Glutamatergic neuron (in vitro differentiated cells): Measurements from ENCODE around the gene LYVE1. TPM values are rescaled to one million over a fixed set of nuclear protein-coding genes. Genes with fewer than 3 reads are reported as not detected.
A peak's percentile ranks its signal among the peaks of the same experiment; 100 is the strongest.

ENCODE experiments used
- DNase-seq: peaks from one replicate; pipeline ENCODE4 v3.0.0; 2022
- H3K27ac Mint-ChIP-seq: one replicate; pipeline ENCODE4 v1.8.0; 2020; ENCODE audit warnings: mild to moderate bottlenecking, mixed read lengths, inconsistent platforms; ENCODE audit not compliant: unreplicated experiment
- H3K27me3 Mint-ChIP-seq: one replicate; pipeline ENCODE4 v1.8.0; 2020; ENCODE audit warnings: mild to moderate bottlenecking, moderate library complexity, mixed read lengths, inconsistent platforms; ENCODE audit not compliant: unreplicated experiment
- H3K36me3 Mint-ChIP-seq: one replicate; pipeline ENCODE4 v1.8.0; 2020; ENCODE audit warnings: mild to moderate bottlenecking, mixed read lengths, inconsistent platforms; ENCODE audit not compliant: unreplicated experiment
- H3K4me1 Mint-ChIP-seq: one replicate; pipeline ENCODE4 v1.8.0; 2020; ENCODE audit warnings: mild to moderate bottlenecking, low read depth, mixed read lengths, inconsistent platforms; ENCODE audit not compliant: unreplicated experiment
- H3K4me3 Mint-ChIP-seq: one replicate; pipeline ENCODE4 v1.8.0; 2020; ENCODE audit warnings: mild to moderate bottlenecking, mixed read lengths, inconsistent platforms; ENCODE audit not compliant: unreplicated experiment
- H3K9me3 Mint-ChIP-seq: one replicate; pipeline ENCODE4 v1.8.0; 2020; ENCODE audit warnings: mild to moderate bottlenecking, moderate library complexity, mixed read lengths, inconsistent platforms; ENCODE audit not compliant: unreplicated experiment
- total RNA-seq: library from RNA; stranded (reverse); fragmentation: NEBNext Ultra II Directional; extraction: Animal tissue kit (Norgen Biotek cat#: 25700); gene quantifications from one replicate; pipeline ENCODE4 v1.2.1, GENCODE V29; 2021; ENCODE audit not compliant: unreplicated experiment
- TF ChIP-seq, protein P1 (sequence below): fragments of 200-600 bp; sonication (generic); IDR thresholded peaks from one replicate; pipeline ENCODE4 v1.5.0; 2021; ENCODE audit not compliant: partially characterized antibody, unreplicated experiment

LYVE1 gene
- total RNA-seq, 1 donor from 2014 or later: not detected

- Mint-ChIP-seq H3K27ac (no peak overlapping the region), H3K9me3 (peaks cover 6% of the 10 kb centered on the region), H3K27me3 (peaks cover 2% of the 10 kb centered on the region), H3K4me3 (no peak overlapping the region), H3K36me3 (no peaks in the 10 kb centered on the region), H3K4me1 (peaks cover 8% of the 10 kb centered on the region)
- TF ChIP-seq, protein P1, sequence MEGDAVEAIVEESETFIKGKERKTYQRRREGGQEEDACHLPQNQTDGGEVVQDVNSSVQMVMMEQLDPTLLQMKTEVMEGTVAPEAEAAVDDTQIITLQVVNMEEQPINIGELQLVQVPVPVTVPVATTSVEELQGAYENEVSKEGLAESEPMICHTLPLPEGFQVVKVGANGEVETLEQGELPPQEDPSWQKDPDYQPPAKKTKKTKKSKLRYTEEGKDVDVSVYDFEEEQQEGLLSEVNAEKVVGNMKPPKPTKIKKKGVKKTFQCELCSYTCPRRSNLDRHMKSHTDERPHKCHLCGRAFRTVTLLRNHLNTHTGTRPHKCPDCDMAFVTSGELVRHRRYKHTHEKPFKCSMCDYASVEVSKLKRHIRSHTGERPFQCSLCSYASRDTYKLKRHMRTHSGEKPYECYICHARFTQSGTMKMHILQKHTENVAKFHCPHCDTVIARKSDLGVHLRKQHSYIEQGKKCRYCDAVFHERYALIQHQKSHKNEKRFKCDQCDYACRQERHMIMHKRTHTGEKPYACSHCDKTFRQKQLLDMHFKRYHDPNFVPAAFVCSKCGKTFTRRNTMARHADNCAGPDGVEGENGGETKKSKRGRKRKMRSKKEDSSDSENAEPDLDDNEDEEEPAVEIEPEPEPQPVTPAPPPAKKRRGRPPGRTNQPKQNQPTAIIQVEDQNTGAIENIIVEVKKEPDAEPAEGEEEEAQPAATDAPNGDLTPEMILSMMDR: no peak
- no peak for DNase-seq
Measured at GRCh38 chr11:10543782-10544181, 24.7 kb downstream of the LYVE1 start.

GRCh38 chr11:10542776-10543175 is 25.7 kb downstream of the LYVE1 start:
- Mint-ChIP-seq H3K27ac (no peak overlapping the region), H3K27me3 (no peaks in the 10 kb centered on the region), H3K4me1 (peaks cover 8% of the 10 kb centered on the region), H3K36me3 (no peaks in the 10 kb centered on the region), H3K4me3 (no peak overlapping the region), H3K9me3 (peaks cover 6% of the 10 kb centered on the region)
- no peak for DNase-seq
- TF ChIP-seq, protein P1: no peak

- peaks cover 6% of the 10 kb centered on the region for H3K9me3 Mint-ChIP-seq
- peak overlapping the region; percentile 94 for H3K27ac Mint-ChIP-seq
- peaks cover 8% of the 10 kb centered on the region for H3K4me1 Mint-ChIP-seq
- H3K36me3 Mint-ChIP-seq: no peaks in the 10 kb centered on the region
- peak overlapping the region; percentile 79 for H3K4me3 Mint-ChIP-seq
- no peak for DNase-seq
- H3K27me3 Mint-ChIP-seq: no peaks in the 10 kb centered on the region
- TF ChIP-seq, protein P1: no peak
Measured at GRCh38 chr11:10541561-10541930, 26.9 kb downstream of the LYVE1 start.

- Mint-ChIP-seq H3K27me3 (no peaks in the 10 kb centered on the region), H3K4me1 (peaks cover 8% of the 10 kb centered on the region), H3K4me3 (peak within 1 kb of the TSS; percentile 79), H3K27ac (peak within 1 kb of the TSS; percentile 94), H3K9me3 (peaks cover 6% of the 10 kb centered on the region), H3K36me3 (no peaks in the 10 kb centered on the region)
- TF ChIP-seq, protein P1: peak; percentile 68
- DNase-seq: peak; percentile 100
Measured at GRCh38 chr11:10540915-10541560, 27.4 kb downstream of the LYVE1 start, which contains the start of gene RNF141. RNF141 (minus strand) TSS chr11:10541187; CDS start chr11:10534158, 7,029 bp downstream.

DNA sequence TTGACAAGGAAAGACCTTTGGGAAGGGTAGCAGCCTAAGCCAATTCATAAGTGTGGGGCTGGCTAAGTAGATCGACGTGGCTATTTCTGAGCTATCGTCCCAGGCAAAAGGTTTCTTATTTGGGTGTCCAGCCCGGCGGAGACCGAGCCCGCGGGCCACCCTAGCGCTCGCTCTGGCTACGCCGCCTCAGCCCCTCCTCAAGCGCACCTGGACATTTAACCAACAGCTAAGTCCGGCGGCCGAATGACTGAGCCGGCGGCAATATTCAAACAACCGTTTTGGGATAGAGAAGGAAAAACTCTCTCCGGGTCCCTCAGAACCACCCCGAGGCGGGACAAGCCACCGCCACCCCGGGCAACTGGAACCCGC is 27.9 kb downstream of the LYVE1 start:
- H3K4me1 Mint-ChIP-seq: peaks cover 8% of the 10 kb centered on the region

More for the DNA sequence above, 27.9 kb downstream of the LYVE1 start:
- Mint-ChIP-seq H3K4me3 (peak overlapping the region; percentile 79), H3K27me3 (no peaks in the 10 kb centered on the region), H3K9me3 (peaks cover 6% of the 10 kb centered on the region), H3K27ac (peak overlapping the region; percentile 43), H3K36me3 (no peaks in the 10 kb centered on the region)
- TF ChIP-seq, protein P1: no peak
- no peak for DNase-seq
